ENCODE results near the gene LRRC2. TPM values are rescaled to one million over a fixed set of nuclear protein-coding genes. Genes with fewer than 3 reads are reported as not detected.

Gene LRRC2
- polyA plus RNA-seq, 3 donors = not detected

DNA sequence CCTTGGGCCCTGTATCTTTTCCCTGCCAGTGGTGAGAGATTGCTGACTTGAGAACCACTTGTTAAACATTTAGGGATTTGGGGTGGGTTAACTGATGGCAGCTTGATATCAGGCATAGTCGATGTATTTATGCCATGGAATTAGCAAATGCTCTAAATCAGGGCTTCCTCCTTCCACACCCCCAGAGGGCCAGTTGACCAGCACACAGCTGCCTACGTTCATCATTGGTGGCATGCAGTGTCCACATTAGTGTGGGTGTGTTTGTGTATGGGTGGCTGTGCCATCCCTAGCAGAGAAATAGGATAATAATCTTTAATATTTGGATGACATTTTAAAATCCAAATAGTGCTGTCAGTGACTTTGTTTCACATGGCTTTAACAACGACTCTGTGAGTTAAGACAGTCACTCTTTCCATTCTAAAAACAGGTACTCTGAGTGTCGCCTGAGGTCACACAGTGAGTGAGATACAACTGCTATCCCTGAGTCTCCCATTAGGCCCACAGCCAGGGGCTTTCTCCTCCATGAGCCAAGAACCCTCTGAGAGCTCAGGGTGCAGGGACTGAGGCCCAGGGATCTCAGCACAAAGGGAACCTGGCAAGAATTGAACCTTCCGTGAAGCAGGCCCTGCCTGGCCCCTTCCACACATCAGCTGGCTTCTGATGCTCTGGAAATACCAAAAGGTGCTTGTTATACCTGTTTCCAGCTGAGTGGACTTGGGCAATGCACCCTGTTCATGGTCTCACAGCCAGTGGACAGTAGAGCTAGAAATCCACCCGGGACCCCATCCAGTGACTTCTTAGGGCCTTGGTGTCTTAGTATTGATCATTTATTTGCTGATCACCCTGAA, 97.1 kb downstream of the LRRC2 start:
- Histone ChIP-seq H3K4me1 (ENCODE audit: control insufficient read depth in 1 of 2, insufficient read depth in 2 of 2, low read length in 2 of 2) (peaks cover 19 to 25% of the 10 kb centered on the region in 2 donors), H4K20me1 (ENCODE audit: insufficient read depth, low read length) (no peaks in the 10 kb centered on the region), H3K27me3 (ENCODE audit: control insufficient read depth in 2 of 2, insufficient read depth in 2 of 2, low read length in 2 of 2) (peaks cover 5 to 19% of the 10 kb centered on the region in 2 donors), H3K9me3 (replicated peaks in 1 of 2; ENCODE audit: control insufficient read depth in 1 of 2, insufficient read depth in 1 of 2, low read length in 2 of 2) (no peaks in the 10 kb centered on the region), H3K4me3 (replicated peaks in 1 of 3; ENCODE audit: low read depth in 2 of 3, low read length in 3 of 3) (no peak overlapping the region), H2AFZ (ENCODE audit: insufficient read depth, low read depth, low read length, poor library complexity, severe bottlenecking) (no peak overlapping the region), H3K79me2 (ENCODE audit: insufficient read depth, low read length) (no peaks in the 10 kb centered on the region), H3K36me3 (replicated peaks in 1 of 2; ENCODE audit: control insufficient read depth in 1 of 2, insufficient read depth in 2 of 2, low read length in 2 of 2) (no peaks in the 10 kb centered on the region), H3K4me2 (replicated peaks; ENCODE audit: extremely low read depth, low read length, poor library complexity, severe bottlenecking) (peak overlapping the region; percentile 11), H3K9ac (ENCODE audit: insufficient read depth, low read length, poor library complexity, severe bottlenecking) (peak overlapping the region; percentile 16), H3K27ac (ENCODE audit: low read depth in 1 of 2, low read length in 2 of 2) (peak overlapping the region in 1 of 2 donors; percentile 42)
- intact Hi-C loops (cut with micrococcal nuclease) = no loop called here
- 88% methylated on average over 3 of the region's 6 CpGs for WGBS (ENCODE audit: insufficient coverage)
- Mint-ChIP-seq H3K4me3 (no peak overlapping the region), H3K27me3 (ENCODE audit: low read depth in 3 of 3) (peaks cover 25 to 32% (median 27%) of the 10 kb centered on the region in 3 donors), H3K4me1 (peaks cover 38% of the 10 kb centered on the region), H3K36me3 (no peaks in the 10 kb centered on the region), H3K27ac (peak overlapping the region in 2 of 7 donors; percentile 50 to 57), H3K9me3 (peaks cover 0 to 3% (median 0%) of the 10 kb centered on the region in 7 donors)
- TF ChIP-seq CTCF (IDR thresholded peaks at IDR 0.05) = no peak
- no peak for DNase-seq

DNA sequence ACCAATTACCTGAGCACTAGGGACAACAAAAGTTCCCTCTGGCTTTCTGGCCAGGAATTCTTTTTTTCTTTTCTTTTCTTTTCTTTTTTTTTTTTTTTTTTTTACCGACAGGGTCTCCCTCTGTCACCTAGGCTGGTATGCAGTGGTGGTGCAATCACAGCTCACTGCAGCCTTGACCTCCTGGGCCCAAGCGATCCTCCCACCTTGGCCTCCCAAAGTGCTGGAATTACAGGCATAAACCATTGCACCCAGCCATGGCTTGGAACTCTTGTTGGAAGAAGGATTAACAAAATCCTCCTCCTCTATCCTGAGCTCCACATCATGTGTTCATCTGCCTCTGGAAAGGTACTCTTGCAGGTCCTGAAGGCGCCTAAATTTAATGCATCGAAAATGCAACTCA, 98.5 kb downstream of the LRRC2 start:
- Histone ChIP-seq H3K4me3 (replicated peaks in 1 of 3; ENCODE audit: low read depth in 2 of 3, low read length in 3 of 3) (no peak overlapping the region), H3K36me3 (replicated peaks in 1 of 2; ENCODE audit: control insufficient read depth in 1 of 2, insufficient read depth in 2 of 2, low read length in 2 of 2) (no peaks in the 10 kb centered on the region), H3K9me3 (replicated peaks in 1 of 2; ENCODE audit: control insufficient read depth in 1 of 2, insufficient read depth in 1 of 2, low read length in 2 of 2) (no peaks in the 10 kb centered on the region), H3K27ac (ENCODE audit: low read depth in 1 of 2, low read length in 2 of 2) (no peak overlapping the region), H4K20me1 (ENCODE audit: insufficient read depth, low read length) (no peaks in the 10 kb centered on the region), H3K79me2 (ENCODE audit: insufficient read depth, low read length) (no peaks in the 10 kb centered on the region), H3K4me2 (replicated peaks; ENCODE audit: extremely low read depth, low read length, poor library complexity, severe bottlenecking) (no peak overlapping the region), H3K27me3 (ENCODE audit: control insufficient read depth in 2 of 2, insufficient read depth in 2 of 2, low read length in 2 of 2) (peaks cover 5 to 32% of the 10 kb centered on the region in 2 donors), H3K9ac (ENCODE audit: insufficient read depth, low read length, poor library complexity, severe bottlenecking) (no peak overlapping the region), H3K4me1 (ENCODE audit: control insufficient read depth in 1 of 2, insufficient read depth in 2 of 2, low read length in 2 of 2) (peaks cover 26 to 32% of the 10 kb centered on the region in 2 donors), H2AFZ (ENCODE audit: insufficient read depth, low read depth, low read length, poor library complexity, severe bottlenecking) (no peak overlapping the region)
- H3K36me3 Mint-ChIP-seq = no peaks in the 10 kb centered on the region
- no peak for DNase-seq
- peaks cover 49% of the 10 kb centered on the region for H3K4me1 Mint-ChIP-seq
- peaks cover 38 to 42% (median 39%) of the 10 kb centered on the region in 3 donors for H3K27me3 Mint-ChIP-seq (ENCODE audit: low read depth in 3 of 3)
- no peaks in the 10 kb centered on the region for H3K9me3 Mint-ChIP-seq
- TF ChIP-seq CTCF (IDR thresholded peaks at IDR 0.05) = no peak
- intact Hi-C loops (cut with micrococcal nuclease) = no loop called here
- H3K27ac Mint-ChIP-seq = no peak overlapping the region
- no peak overlapping the region for H3K4me3 Mint-ChIP-seq
- 100% methylated on average over 2 of the region's 4 CpGs for WGBS (ENCODE audit: insufficient coverage)

Data from CD14-positive monocyte (primary cell).